Activated CD8-positive, alpha-beta memory T cell treated with anti-CD3 and anti-CD28 coated beads for 48 hours (primary cell): ENCODE measurements around the gene EPHB4.
"Not testable (repeated sequence)": the region's sequence is repeated elsewhere in the genome, so short reads cannot be mapped to it uniquely, and the experiment has no call there.

ENCODE experiments used
- DNase-seq, 3 experiments: peaks; one replicate each; pipeline ENCODE4 v3.0.0-alpha.2; 2020; ENCODE audit warnings: low read depth in 2 of 3, low spot score in 2 of 3

The EPHB4 gene

DNA sequence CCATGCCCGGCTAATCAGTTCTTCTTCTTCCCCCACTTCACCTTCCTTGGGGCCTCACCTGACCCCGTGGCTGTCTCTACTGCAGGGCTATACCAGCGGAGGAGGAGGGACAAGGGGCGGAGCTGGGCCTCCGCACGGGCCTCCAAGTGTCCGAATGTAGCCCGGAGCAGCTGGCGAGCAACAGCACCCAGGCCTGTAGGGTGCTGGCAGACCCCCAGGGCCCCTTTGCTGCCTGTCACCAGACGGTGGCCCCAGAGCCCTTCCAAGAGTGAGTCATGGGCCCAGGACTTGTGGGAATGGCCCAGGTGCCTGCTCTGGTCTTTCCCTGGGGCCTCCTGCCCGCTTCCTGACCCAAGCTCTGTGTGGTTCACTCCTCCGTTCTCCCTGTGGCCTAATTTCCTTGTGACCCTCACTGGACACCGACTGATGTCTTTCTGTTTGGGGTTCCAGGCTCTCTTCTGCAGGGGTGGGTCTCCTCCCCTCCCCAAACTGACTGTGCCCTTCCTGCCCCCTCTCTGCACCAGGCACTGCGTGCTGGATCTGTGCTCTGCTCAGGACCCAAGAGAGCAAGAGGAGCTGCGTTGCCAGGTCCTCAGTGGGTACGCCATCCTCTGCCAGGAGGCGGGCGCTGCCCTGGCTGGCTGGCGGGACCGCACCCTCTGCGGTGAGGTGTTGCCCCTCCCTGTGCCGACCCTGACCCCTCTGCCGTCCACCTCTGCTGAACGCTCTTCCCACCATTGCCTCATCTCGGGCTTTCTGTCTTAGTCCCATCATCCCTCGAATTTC is 35.2 kb downstream of the EPHB4 start:
- DNase-seq, result no peak

DNA sequence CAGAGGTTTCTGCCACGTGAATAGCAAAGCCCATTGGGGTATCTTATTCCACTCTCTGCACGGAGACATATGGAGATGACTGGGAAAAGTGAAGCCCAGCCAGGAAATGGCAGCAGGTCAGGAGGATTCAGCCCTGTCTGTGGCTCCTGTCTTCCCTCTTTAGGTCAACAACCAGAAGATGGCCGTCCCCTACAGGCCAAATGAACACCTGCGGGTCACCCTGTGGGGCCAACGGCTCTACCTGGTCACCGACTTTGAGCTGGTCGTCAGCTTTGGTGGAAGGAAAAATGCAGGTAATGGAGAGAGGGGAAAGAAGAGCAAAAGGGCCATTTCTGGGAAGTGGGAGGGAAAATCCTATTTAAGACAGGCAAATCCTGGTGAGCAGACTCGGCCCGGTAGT is 38.3 kb downstream of the EPHB4 start:
- no peak for DNase-seq

DNA sequence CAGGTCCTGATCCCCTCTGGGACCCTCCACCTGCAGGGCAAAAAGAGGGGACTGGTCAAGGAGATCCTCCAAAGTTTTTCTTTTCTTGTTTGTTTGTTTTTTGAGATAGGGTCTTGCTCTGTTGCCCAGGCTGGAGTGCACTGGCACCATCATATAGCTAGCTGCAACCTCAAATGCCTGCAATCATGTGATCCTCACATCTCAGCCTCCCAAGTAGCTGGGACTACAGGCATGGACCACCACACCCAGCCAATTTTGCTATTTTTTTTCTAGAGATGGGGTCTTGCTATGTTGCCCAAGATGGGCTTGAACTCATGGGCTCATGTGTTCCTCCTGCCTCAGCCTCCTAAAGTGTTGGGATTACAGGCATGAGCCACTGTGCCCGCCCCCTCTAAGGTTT is 41.0 kb downstream of the EPHB4 start:
- no peak for DNase-seq

DNA sequence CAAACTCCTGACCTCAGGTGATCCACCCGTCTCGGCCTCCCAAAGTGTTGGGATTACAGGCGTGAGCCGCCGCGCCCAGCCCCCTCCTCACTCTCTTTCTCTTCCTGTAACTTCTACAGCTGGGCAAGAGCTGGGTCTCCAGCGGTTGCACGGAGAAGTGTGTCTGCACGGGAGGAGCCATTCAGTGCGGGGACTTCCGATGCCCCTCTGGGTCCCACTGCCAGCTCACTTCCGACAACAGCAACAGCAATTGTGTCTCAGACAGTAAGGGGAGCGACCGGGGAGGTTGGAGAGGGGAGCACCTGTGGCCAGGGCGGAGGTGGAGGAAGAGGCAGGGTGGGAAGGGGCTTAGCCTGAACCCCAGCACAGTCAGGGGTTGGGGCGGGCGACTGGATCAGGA is 41.4 kb downstream of the EPHB4 start:
- no peak for DNase-seq

DNA sequence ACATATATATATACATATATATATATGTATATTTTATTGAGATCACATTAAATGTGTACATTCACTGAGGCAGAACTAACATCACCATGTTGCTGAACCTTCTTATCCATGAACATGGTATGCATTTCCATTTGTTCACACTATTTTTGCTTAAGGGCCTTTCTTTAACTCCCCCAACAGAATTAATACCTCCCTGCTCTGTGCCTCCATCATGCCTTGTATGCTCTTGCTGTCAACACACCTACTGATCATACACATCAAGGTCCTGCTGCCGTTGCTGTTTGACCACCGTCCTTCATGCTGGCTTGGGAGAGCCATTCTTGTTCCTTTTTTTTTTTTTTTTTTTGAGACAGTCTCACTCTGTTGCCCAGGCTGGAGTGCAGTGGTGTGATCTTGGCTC is 43.5 kb downstream of the EPHB4 start:
- no peak for DNase-seq

DNA sequence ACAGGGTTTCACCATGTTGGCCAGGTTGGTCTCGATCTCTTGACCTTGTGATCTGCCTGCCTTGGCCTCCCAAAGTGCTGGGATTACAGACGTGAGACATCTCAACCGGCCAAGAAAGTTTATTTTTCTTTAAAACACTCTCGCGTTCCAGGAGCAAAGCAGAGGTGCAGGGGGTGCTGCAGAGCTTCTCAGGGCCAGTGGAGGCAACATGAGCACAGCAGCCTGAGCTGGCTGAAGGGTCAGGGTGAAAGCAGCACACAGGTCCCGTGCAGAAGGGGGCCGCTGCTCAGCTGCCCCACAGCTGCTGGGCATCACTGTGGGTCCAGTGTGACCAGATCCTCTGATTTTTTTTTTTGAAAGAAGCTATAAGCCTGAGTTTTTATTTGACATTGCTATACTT is 46.1 kb downstream of the EPHB4 start:
- no peak for DNase-seq

DNA sequence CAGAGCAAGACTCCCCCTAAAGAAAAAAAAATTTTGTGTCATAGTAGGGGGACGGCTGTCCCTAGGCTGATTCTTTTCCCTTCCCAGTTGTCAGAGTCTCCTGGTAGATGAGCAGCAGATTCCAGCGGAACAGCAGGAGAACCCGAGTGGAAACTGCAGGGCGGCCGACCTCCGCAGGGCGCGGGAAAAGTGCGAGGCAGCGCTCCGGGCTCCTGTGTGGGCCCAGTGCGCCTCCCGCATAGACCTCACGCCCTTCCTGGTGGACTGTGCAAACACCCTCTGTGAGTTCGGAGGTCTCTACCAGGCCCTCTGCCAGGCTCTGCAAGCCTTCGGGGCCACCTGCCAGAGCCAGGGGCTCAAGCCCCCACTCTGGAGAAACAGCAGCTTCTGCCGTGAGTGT is 48.0 kb downstream of the EPHB4 start:
- no peak for DNase-seq

DNA sequence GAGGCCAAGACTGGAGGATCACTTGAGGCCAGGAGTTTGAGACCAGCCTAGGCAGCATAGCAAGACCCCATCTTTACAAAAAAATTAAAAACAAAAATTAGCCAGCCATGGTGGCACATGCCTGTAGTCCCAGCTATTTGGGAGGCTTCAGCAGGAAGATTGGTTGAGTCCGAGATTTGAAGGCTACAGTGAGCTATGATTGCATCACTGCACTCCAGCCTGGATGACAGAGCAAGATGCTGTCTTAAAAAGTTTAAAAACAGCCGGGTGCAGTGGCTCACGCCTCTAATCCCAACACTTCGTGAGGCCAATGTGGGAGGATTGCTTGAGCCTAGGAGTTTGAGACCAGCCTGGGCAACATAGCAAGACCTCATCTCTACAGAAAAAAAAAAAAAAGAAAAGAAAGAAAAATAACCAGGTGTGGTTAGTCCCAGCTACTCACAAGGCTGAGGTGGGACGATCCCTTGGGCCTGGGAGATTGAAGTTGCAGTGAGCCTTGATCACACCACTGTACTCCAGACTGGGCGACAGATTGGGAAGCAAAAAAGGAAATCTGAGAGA is 49.2 kb downstream of the EPHB4 start:
- DNase-seq, result no peak

DNA sequence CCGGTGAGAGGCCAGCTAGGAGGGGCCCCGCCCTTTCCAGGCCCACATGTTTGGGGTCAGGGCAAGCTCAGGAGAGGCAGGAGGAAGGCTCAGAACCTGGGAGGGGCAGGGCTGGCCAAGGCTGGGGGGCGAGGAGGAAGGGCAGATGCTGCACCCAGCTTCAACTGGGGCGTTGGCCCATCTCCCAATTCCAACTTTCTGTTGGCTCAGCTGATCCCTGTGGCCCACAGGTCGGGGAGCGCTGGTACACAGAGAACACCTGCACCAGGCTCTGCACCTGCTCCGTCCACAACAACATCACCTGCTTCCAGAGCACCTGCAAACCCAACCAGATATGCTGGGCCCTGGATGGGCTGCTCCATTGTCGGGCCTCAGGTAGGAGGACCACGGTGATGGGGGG is 53.8 kb downstream of the EPHB4 start:
- no peak for DNase-seq

DNA sequence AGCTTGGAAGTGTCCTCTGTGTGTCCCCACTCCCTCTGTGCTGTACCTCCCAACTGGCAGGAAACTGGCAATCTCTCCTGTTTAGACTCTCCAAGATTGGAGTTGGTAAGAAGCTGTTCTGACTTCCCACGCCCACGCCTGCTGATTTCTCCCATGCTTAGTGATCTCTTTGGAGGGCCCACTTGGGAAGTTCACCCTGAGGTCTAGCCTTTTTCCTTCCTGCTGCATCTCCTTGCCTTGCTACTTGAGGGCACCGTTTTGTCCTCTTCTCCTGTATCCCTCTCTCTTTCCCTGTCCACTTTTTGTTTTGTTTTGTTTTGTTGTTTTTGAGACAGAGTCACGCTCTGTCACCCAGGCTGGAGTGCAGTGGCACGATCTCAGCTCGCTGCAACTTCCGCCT is 58.5 kb downstream of the EPHB4 start:
- DNase-seq, result no peak

DNA sequence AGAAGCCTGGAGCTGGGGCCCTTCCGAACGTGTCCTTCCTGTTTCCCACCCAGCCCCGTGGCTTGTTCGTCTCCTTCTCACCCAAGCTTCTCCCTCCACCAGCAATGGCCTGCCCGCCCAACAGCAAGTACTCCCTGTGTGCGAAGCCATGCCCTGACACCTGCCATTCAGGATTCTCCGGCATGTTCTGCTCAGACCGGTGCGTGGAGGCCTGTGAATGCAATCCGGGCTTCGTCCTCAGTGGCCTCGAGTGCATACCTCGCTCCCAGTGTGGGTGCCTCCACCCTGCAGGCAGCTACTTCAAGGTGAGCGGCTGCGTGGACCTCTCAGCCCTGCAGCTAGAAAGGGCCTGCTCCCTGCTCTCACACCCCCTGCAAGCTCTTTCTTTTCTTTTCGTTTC is 62.1 kb downstream of the EPHB4 start:
- no peak for DNase-seq

DNA sequence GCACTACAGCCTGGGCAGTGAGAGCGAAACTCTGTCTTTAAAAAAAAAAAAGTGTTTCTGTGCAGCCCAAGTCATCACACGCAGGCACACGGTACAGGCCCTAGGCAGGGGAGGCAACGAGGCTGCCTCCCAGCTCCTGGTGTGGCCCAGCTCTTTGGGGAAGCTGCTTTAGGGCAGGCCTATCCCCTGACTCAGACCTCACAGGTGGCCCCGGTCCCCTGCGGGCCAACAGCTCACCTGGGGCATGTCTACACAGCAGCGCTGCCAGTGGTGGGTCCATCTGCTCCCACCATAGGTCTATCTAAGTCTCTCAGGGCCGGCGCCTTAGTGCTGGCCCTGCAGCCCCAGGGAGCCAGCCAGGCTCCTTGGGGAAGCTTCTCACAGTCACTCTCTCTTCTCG is 62.5 kb downstream of the EPHB4 start:
- no peak for DNase-seq

DNA sequence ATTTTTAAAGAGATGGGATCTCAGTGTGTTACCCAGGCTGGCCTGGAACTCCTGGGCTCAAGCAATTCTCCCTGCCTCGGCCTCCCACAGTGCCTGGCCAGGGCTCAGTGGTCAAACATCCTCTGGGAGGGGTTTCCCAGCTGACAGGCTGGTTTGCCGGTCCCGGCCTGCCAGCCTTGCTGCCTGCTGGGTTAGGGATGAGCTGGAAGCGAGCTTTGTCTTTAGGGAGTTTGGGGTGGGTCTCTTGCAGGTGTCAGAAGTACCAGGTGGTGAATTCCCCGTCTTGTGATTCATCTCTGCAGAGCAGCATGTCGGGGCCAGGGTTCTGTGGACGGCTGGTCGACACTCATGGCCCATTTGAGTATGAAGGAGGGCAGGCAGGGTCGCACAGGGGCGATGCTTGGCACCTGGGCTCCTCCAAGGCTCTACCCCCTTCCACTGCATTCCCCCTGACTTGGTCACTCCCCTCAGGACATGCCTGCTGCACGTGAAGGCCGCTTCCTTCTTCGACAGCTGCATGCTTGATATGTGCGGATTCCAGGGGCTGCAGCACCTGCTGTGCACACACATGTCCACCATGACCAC is 63.7 kb downstream of the EPHB4 start:
- no peak for DNase-seq

DNA sequence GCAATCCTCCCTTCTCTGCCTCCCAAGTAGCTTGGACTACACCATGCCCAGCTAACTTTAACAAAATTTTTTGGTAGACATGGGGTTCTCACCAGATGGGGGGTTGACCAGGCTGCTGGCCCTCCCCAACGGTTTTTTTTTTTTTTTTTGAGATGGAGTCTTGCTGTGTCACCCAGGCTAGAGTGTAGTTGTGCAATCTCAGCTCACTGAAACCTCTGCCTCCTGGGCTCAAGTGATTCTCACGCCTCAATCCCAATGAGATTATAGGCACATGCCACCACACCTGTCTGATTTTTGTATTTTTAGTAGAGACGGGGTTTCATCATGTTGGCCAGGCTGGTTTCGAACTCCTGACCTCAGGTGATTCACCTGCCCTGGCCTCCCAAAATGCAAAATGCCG is 64.5 kb downstream of the EPHB4 start:
- not testable (repeated sequence) for DNase-seq

DNA sequence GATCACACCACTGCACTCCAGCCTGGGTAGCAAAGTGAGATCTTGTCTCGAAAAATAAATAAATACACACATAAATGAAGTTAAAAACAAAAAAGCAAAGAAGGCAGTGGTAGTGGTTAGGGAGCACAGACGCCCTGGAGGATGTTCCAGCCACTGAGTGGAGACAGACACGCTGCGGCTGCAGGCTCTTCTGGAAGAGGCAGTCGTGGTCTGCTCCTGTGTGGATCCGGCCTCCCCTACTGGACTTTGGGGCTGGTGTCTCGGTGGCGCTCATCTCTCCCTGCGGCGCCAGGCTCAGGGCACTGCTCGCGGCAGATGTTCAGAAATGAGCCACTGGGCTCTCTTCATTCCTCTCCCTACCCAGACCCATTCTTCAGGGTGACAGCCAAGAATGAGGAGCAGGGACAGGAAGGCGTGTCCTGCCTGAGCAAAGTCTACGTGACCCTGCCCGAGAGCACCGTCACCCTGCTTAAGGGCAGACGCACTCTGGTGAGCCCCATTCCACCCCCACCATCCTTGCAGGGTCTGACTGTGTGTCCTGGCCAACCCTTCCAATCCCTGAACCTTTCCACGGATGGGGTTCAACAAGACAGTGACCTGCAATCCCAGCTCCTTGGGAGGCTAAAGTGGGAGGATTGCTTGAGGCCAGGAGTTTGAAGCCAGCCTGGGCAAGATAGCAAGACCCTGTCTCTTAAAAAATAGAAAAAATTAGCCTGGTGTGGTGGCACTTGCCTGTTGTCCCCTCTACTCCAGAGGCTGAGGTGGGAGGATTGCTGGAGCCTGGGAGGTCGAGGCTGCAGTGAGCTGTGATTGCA is 67.8 kb downstream of the EPHB4 start:
- DNase-seq, result no peak

DNA sequence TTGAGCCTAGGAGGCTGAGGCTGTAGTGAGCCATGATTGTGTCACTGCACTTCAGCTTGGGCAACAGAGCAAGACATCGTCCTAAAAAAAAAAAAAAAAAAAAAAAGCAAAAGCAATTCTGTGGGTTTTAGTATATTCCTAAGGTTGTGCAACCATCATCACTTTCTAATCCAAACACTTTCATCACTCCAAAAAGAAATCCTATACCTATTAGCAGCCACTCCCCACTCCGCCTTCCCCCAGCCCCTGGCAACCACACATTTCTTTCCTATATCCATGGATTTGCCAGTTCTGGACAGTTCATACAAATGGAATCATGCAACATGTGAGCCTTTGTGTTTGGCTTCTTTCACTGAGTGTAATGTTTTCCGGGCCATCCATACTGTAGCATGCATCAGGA is 73.6 kb downstream of the EPHB4 start:
- no peak for DNase-seq

DNA sequence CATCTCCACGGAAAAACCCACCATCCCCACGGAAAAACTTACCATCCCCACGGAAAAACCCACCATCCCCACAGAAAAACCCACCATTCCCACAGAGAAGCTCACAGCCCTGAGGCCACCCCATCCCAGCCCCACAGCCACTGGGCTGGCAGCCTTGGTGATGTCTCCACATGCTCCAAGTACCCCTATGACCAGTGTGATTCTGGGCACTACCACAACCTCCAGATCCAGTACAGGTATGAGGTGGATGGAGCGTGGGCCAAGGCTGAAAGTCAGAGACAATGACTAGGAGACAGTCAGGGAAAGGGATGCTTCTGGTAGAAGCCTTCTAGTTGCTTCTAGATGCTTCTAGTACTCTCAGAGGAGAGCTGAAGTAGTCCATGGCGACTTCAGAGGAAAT is 74.3 kb downstream of the EPHB4 start:
- DNase-seq, result no peak
